ENCODE results near the gene RIN3. TPM values are rescaled to one million over a fixed set of nuclear protein-coding genes. Genes with fewer than 3 reads are reported as not detected.

RIN3 gene
- total RNA-seq, 4 donors from 2014 or later: 13.5 to 22.2 (median 16.2) TPM

DNA sequence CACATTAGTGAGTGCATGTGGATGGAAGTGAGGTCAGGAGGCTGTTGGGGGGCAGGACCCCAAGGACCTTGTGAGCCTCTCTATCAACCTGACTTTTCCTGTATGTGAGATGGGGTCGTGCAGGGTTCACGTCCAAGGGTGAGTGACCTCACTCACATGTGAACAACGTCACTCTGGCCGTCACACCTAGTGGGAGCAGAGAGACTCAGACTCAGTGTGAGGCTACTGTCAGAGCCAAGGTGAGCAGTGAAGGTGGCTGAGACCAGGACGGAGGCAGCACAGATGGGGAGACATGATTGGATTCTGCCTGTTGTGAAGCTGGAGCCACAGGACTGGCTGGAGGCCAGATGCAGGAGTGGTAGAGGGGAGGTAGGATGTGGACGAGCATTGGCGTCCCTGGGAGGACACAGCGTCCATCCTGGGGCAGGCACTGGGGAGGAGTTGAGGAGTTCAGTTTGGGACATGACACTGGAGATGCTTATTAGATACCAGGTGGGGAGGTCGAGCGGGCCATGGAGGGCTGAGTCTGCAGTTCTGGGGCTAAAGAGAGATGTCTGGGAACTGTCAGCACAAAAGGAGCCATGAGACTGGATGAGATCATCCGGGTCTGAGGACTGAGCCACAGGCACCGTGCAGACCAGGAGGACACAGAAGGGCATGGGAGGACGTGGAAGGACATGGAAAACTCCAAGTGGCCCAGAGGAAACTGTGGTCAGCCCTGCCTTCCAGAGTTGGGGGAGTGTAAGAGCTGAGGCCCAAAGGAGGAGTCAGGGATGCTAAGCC lies 142.0 kb downstream of the RIN3 start:
- Histone ChIP-seq H3K27me3 (no peaks in the 10 kb centered on the region), H3K4me1 (peaks cover 0 to 40% (median 2%) of the 10 kb centered on the region in 3 donors), H3K4me3 (peak overlapping the region in 1 of 2 donors; percentile 41), H3K9me3 (no peaks in the 10 kb centered on the region), H3K27ac (peak overlapping the region in 3 of 4 donors; percentile 31 to 94 (median 54)), H3K36me3 (peaks cover 0 to 51% of the 10 kb centered on the region in 2 donors)
- 78 to 81% methylated on average over 5 to 13 of the region's 13 CpGs for WGBS, 2 donors (ENCODE audit: low coverage in 1 of 2)
- ATAC-seq: no peak
- TF ChIP-seq POLR2AphosphoS5 (IDR thresholded peaks at IDR 0.05): no peak

DNA sequence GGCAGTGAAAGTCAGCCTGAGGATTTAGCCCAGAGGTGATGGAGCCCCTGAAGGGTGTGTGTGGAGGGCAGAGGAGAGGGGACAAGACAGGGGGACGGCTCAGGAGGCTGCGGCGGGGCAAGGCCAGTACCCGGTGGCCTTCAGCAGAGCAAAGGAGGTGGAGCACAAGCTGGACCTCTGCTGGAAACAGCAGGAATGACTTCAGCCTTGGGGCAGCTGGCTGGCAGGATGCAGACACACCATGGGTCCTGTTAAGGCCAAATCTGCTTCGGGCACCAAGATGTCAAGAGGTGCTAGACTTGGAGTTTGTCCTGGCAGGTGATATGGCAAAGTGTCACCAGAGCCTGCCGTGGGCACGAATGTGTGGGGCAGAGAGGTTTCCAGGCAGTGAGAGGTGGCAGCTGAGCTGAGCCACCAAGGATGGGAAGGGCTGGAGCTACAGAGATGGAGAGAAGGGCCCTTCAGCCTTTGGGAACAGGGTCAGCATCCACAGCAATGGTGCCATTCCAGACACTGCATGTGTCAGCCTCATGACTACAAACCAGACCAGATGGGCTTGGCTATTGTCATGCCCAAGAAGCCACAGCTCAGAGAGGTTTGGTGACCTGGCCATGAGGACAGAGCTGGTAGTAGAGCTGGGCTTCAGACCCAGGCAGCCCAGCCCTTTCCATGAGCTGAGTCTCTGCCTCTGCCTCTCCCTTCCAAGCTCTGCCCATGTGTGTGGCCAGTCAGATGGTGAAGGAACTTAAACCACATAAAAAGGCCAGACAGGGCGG lies 142.9 kb downstream of the RIN3 start:
- ATAC-seq: no peak
- peak overlapping the region in 3 of 4 donors; percentile 31 to 94 (median 54) for H3K27ac ChIP-seq
- peaks cover 0 to 54% of the 10 kb centered on the region in 2 donors for H3K36me3 ChIP-seq
- TF ChIP-seq EP300 (IDR thresholded peaks at IDR 0.05) (no peak), POLR2AphosphoS5 (IDR thresholded peaks at IDR 0.05) (no peak), POLR2A (IDR thresholded peaks at IDR 0.05) (no peak)
- TF ChIP-seq, protein P1, sequence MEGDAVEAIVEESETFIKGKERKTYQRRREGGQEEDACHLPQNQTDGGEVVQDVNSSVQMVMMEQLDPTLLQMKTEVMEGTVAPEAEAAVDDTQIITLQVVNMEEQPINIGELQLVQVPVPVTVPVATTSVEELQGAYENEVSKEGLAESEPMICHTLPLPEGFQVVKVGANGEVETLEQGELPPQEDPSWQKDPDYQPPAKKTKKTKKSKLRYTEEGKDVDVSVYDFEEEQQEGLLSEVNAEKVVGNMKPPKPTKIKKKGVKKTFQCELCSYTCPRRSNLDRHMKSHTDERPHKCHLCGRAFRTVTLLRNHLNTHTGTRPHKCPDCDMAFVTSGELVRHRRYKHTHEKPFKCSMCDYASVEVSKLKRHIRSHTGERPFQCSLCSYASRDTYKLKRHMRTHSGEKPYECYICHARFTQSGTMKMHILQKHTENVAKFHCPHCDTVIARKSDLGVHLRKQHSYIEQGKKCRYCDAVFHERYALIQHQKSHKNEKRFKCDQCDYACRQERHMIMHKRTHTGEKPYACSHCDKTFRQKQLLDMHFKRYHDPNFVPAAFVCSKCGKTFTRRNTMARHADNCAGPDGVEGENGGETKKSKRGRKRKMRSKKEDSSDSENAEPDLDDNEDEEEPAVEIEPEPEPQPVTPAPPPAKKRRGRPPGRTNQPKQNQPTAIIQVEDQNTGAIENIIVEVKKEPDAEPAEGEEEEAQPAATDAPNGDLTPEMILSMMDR (IDR thresholded peaks at IDR 0.05): peak in 1 of 4 experiments; percentile 10
- H3K9me3 ChIP-seq: no peaks in the 10 kb centered on the region
- H3K27me3 ChIP-seq: no peaks in the 10 kb centered on the region
- peaks cover 0 to 38% (median 2%) of the 10 kb centered on the region in 3 donors for H3K4me1 ChIP-seq
- WGBS, 2 donors (ENCODE audit: low coverage in 1 of 2): 80 to 100% methylated on average over 3 to 6 of the region's 8 CpGs
- H3K4me3 ChIP-seq: peak overlapping the region in 1 of 2 donors; percentile 41

- no peaks in the 10 kb centered on the region for H3K9me3 ChIP-seq
- H3K36me3 ChIP-seq: peaks cover 0 to 52% of the 10 kb centered on the region in 2 donors
- peak; percentile 72 for ATAC-seq
- 42 to 76% methylated on average over 4 to 7 of the region's 13 CpGs for WGBS, 2 donors (ENCODE audit: low coverage in 1 of 2)
- H3K4me1 ChIP-seq: peaks cover 0 to 38% (median 2%) of the 10 kb centered on the region in 3 donors
- no peak overlapping the region for H3K4me3 ChIP-seq
- TF ChIP-seq POLR2AphosphoS5 (IDR thresholded peaks at IDR 0.05): no peak
- TF ChIP-seq POLR2A (IDR thresholded peaks at IDR 0.05): no peak
- TF ChIP-seq EP300 (IDR thresholded peaks at IDR 0.05): no peak
- TF ChIP-seq, protein P1 (IDR thresholded peaks at IDR 0.05): no peak
- H3K27ac ChIP-seq: peak overlapping the region in 3 of 4 donors; percentile 5 to 94 (median 43)
- H3K27me3 ChIP-seq: no peaks in the 10 kb centered on the region
These were observed 144.0 kb downstream of the RIN3 start for GRCh38 chr14:92657457-92658142.

- H3K9me3 ChIP-seq: no peaks in the 10 kb centered on the region
- H3K36me3 ChIP-seq: peaks cover 0 to 52% of the 10 kb centered on the region in 2 donors
- H3K27me3 ChIP-seq: no peaks in the 10 kb centered on the region
- no peak for TF ChIP-seq POLR2AphosphoS5 (IDR thresholded peaks at IDR 0.05)
- TF ChIP-seq, protein P1 (IDR thresholded peaks at IDR 0.05): no peak
- TF ChIP-seq POLR2A (IDR thresholded peaks at IDR 0.05): no peak
- 80 to 100% methylated on average over 1 to 5 of the region's 13 CpGs for WGBS, 2 donors (ENCODE audit: low coverage in 1 of 2)
- no peak for ATAC-seq
- H3K27ac ChIP-seq: peak overlapping the region in 3 of 4 donors; percentile 5 to 94 (median 43)
- H3K4me1 ChIP-seq: peaks cover 0 to 38% (median 2%) of the 10 kb centered on the region in 3 donors
- no peak overlapping the region for H3K4me3 ChIP-seq
These were observed 144.6 kb downstream of the RIN3 start for GRCh38 chr14:92658160-92658559.

- peak overlapping the region in 3 of 4 donors; percentile 43 to 94 (median 52) for H3K27ac ChIP-seq
- H3K9me3 ChIP-seq: no peaks in the 10 kb centered on the region
- no peaks in the 10 kb centered on the region for H3K27me3 ChIP-seq
- no peak for ATAC-seq
- H3K36me3 ChIP-seq: peaks cover 0 to 52% of the 10 kb centered on the region in 2 donors
- TF ChIP-seq POLR2A (IDR thresholded peaks at IDR 0.05) (no peak), POLR2AphosphoS5 (IDR thresholded peaks at IDR 0.05) (no peak), EP300 (IDR thresholded peaks at IDR 0.05) (no peak)
- TF ChIP-seq, protein P1 (IDR thresholded peaks at IDR 0.05): no peak
- H3K4me1 ChIP-seq: peaks cover 0 to 38% (median 2%) of the 10 kb centered on the region in 3 donors
- no peak overlapping the region for H3K4me3 ChIP-seq
These were observed 145.1 kb downstream of the RIN3 start for GRCh38 chr14:92658684-92659083.

Measured in gastroesophageal sphincter (tissue), 4 donors.